Stimulated activated CD8-positive, alpha-beta memory T cell treated with anti-CD3 and anti-CD28 coated beads, Interleukin-7, amount 100 ng/mL, for 48 hours (primary cell): ENCODE results near the gene CXXC5.
A peak's percentile ranks its signal among the peaks of the same experiment; 100 is the strongest.
"Not testable (repeated sequence)": the region's sequence is repeated elsewhere in the genome, so short reads cannot be mapped to it uniquely, and the experiment has no call there.

Experiments
- DNase-seq, 2 donors: peaks; one replicate each; pipeline ENCODE4 v3.0.0-alpha.2; 2020; ENCODE audit warnings: low read depth in 1 of 2; ENCODE audit errors: extremely low read depth in 1 of 2

The CXXC5 gene

DNA sequence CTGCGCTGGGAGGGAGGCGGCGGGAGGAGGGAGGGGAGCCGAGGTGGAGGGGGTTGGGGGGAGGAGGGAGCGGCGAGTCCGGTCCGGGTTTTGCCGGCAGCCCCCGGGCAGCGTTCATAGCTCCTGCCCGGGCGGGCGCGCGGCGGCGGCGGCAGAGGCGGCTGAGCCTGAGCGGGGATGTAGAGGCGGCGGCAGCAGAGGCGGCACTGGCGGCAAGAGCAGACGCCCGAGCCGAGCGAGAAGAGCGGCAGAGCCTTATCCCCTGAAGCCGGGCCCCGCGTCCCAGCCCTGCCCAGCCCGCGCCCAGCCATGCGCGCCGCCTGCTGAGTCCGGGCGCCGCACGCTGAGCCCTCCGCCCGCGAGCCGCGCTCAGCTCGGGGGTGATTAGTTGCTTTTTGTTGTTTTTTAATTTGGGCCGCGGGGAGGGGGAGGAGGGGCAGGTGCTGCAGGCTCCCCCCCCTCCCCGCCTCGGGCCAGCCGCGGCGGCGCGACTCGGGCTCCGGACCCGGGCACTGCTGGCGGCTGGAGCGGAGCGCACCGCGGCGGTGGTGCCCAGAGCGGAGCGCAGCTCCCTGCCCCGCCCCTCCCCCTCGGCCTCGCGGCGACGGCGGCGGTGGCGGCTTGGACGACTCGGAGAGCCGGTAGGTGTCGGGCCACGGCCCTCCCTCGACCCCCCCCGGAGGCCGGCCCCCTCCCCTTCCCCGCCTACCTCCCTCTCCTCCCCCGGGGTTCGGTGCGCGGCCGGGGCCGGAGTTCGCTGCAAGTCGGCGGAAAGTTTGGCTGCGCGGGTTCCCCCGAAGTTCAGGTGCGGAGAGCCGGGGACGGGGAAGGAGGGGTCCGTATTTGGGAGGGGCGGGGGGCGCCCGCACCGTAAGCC lies at the start of gene CXXC5:
Gene CXXC5, plus strand, starts transcription at position 145 of the 877 bp plus-strand sequence. CDS start 32,175 bp downstream, outside the sequence.
- no peak for DNase-seq

DNA sequence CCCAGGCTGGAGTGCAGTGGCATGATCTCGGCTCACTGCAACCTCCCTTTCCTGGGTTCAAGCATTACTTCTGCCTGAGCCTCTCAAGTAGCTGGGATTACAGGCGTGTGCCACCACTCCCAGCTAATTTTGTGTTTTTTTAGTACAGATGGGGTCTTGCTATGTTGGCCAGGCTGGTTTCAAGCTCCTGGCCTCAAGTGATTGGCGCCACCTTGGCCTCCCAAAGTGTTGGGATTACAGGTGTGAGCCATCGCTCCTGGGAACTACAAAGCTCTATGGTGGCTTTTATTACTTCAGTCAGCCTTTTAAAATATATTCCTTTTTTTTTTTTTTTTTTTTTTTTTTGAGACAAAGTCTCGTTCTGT lies 49.6 kb upstream of the CXXC5 start:
- DNase-seq: not testable (repeated sequence)

DNA sequence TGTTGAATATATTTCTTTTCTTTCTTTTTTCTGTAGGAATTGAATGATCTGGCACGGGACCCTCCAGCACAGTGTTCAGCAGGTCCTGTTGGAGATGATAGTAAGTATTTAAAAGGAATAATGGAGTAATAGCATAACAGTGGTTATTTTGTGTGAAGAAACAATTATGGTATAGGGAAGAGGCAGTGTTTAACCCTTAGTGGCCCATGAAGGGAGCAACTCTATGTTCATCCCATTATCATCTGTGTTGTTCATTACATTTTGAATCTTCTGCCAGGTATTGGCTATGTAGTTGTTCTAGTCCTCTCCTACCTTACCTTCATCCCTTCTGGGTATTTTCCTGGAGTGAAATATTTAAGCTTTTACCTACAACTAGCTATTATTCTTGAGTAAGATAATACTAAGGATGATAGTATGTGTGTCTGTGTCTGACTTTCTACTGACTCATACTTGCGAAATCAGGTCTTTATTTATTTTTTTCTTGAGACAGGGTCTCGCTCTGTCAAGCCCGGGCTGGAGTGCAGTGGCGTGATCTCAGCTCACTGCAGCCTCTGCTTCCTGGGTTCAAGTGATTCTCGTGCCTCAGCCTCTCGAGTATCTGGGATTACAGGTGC lies 47.7 kb upstream of the CXXC5 start:
- no peak for DNase-seq

DNA sequence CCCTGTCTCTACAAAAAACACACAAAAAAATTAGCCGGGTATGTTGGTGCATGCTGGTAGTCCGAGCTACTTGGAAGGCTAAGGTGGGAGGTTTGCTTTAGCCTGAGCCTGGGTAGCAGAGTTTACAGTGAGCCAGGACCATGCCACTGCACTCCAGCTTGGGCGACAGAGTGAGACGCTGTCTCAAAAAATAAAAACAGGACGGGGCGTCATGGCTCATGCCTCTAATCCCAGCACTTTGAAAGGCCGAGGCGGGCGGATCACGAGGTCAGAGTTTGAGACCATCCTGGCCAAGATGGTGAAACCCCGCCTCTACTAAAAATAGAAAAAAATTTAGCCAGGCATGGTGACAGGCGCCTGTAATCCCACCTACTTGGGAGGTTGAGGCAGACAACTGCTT lies 46.7 kb upstream of the CXXC5 start:
- DNase-seq: no peak

DNA sequence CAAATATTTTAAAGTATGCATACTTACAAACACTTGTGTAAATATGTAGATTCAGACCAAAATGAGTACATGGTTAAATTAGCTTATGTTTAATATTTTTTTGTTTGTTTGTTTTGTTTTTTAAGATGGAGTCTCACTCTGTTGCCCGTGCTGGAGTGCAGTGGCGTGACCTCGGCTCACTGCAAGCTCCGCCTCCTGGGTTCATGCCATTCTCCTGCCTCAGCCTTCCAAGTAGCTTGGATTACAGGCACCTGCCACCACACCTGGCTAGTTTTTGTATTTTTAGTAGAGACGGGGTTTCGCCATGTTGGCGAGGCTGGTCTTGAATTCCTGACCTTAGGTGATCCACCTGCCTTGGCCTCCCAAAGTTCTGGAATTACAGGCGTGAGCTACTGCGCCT lies 46.2 kb upstream of the CXXC5 start:
- DNase-seq: not testable (repeated sequence)

DNA sequence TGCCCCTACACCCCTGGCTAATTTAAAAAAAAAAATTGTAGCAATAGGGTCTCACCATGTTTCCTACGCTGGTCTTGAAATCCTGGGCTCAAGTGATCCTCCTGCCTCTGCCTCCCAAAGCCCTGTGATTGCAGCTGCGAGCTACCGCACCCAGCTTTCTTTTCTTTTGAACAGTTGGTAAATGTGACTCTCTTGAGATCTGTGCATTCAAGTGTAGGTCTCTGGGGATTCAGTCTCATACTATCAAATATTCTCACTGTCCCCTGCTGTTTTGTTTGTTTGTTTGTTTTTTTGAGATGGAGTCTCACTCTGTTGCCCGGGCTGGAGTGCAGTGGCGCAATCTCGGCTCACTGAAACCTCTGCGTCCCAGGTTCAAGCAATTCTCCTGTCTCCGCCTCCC lies 42.3 kb upstream of the CXXC5 start:
- no peak for DNase-seq

DNA sequence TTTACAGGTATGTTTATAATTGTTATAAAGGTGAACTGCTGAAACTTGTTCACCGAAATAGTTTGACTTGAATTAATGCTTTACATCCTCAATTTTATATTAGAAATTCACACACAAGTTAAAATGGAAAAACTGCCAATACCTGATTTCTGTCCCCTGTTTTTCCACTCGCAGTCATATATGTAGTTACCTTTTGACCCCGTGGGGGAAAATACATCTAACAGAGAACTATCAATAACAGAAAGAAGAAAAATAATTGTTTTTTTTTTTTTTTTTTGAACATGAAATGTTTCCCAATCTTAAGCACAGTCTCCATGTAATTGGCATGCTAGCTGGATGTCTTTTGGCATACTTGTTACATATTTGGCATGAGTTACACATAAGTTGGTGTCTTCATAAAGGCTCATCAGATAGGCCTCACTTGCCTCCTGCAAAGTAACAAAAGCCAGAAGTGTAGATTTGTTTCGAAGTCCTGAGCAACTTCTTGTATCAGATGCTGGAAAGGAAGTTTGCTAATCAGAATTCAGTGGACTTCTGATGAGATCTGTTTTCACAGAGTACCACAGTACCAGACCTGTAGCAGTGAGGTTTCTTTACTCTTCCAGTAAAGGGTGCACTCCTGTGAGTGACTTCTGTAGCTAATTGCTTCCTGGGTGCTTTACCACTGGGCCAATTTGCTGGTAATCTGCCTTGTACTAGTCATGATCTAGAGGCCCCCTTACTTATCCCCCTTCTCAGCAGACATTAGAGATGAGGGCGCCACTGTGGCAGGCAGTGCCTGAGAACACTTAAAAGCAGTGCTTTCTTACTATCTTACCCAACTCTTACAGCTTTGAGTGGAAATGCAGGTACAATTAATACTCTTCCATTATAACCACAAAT lies 36.2 kb upstream of the CXXC5 start:
- DNase-seq: no peak

DNA sequence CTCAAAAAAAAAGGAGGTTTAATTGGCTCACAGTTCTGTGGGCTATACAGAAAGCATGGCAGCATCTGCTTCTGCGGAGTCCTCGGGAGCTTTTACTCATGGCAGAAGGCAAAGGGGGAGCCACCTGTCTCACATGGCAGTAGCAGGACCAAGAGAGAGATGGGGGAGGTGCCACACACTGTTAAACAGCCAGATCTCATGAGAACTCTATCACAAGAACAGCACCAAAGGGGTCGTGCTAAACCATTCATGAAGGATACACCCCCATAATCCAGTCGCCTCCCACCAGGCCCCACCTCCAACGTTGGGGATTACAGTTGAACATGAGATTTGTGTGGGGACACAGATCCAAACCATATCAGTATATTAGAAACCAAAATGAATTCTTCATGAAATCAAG lies 28.3 kb upstream of the CXXC5 start:
- DNase-seq: no peak

DNA sequence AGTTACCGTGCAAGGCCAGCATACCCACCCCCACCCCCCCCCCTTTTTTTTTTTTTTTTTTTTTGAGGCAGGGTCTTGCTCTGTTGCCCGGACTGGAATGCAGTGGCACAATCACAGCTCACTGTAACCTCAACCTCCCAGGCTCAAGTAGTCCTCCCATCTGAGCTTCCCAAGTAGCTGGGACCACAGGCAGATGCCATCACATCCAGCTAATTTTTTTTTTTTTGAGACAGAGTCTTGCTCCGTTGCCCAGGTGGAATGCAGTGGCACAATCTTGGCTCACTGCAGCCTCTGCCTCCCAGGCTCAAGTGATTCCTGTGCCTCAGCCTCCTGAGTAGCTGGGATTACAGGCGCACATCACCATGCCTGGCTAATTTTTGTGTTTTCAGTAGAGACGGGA lies 22.8 kb upstream of the CXXC5 start:
- not testable (repeated sequence) for DNase-seq

DNA sequence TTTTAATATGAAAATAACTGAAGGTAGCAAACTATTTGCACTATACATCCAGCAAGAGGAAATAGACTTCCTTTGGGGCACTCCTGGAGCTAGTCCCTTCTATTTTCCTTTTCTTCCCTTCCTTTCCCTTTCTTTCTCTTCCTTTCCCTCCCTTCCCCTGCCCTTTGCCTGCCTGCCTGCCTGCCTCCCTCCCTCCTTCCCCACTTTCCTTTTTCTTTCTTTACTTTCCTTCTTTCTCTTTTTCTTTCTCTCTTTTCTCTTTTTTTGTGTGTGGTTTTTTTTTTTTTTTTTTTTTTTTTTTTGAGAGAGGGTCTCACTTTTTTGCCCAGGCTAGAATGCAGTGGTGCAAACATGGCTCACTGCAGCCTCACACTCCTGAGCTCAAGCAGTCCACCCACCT lies 17.3 kb upstream of the CXXC5 start:
- DNase-seq: no peak

DNA sequence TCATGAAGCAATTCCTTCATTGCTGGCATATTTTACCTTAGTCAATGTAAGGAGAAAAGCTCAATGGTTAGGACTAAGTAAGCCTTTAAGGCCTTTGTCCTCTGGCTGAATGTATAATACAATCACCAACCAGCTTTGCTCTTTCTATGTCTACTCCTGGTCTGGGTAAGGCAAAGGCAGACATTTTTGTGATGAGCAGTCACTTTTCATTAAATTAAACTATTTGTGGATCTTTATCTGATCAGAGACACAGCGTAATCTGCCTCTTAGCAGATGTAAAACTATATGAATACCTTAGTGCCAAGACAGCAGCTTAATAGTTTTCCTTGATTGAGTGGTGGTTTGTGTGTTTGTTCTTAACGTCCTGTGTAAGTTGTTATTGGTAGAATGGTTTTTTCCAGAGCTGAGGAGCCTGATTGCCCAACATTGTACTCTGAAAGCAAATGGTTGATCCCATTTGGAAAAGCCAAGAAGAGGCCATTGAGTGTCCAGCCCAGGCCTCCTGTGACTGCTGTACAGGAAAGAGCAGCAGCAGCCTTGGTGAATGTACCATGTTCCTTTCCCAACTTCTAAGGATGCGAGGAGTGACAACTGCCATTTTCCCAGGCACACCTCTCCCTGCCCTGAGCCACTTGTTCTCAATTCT lies 16.5 kb upstream of the CXXC5 start:
- DNase-seq: no peak

DNA sequence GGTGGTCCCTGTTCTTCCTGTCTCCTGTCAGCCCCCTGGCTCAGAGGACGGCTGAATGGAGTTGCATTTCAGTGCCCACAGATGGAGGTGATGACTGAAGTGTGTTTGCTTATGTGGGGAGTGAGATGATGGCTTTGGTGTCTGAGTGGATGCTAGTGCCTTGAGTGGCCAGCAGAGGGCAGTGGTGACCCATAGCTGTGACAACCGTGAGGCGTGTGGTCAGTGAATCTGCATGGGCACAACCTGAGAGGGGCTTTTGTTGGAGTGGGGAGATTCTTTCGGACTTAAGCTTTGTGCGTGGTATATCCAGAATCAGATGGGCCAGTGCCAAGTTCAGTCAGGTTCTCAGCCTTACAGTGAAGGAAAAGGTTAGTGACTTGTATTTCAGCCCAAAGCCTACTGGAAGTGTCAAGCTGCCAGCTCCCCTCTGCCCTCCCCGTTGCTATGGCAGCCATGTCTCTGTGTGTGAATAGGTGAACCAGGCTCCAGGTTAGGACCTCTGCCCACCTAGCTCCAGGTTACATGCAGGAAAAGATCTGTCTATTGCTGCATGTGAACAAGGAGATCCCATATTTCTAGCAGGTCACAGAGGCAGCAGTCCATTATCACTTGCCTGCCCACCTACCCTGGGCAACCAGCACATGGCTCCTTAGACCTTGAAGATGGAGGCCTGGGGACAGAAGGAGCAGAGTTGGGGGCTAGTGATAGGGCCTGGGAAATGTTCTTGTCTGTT lies 14.7 kb upstream of the CXXC5 start:
- DNase-seq: peak in 1 of 2 donors; percentile 27

DNA sequence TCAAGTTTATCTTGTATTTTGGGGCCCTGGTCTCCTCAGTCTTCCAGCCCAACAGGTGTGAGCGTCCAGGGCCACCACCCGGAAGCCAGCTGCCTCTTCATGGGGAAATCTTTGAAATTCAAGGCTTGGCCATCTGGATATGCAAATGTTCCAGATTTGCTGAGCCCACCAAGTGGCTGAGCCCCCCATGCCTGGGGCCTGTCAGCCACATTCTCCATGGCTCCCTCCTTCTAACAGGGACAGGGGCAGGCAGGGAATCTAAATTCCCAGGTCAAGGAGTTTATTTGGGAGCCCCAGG lies 14.2 kb upstream of the CXXC5 start:
- no peak for DNase-seq

DNA sequence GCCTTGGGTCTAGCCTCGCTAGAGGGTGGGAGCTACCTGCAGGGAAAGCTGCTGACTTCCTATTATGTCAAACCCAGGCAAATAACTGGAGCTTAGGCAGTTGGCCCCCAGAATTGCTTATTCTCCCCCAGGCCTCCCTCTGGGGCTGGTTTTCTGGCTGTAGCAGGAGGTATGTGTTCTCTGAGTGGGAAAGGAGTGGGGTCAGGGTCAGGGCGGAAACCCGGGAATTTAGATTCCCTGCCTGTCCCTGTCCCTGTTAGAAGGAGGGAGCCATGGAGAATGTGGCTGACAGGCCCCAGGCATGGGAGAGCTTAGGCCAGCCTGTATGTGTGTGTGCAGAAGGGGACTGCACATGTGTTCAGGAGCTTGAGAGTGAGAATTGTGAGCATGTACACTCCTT lies 13.6 kb upstream of the CXXC5 start:
- no peak for DNase-seq

DNA sequence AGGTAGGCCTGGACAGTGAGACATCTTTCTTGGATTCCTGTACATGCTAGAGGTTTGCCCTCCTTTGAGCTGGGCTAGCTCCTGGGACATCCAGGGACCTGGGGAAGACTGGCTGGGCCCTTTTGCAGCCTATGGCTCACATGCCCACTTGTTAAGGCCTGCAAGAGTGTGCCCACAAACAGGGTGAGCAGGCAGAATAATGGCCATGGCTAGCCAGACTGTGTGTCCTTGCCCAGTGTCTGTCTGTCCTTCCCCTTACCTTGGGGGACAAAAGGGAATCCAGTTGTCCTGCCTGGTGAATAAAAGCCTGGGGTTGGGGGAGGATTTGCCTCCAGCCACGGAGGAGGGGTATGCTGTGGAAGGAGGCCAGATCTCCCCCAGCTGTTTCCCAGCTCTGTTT lies 13.0 kb upstream of the CXXC5 start:
- no peak for DNase-seq

DNA sequence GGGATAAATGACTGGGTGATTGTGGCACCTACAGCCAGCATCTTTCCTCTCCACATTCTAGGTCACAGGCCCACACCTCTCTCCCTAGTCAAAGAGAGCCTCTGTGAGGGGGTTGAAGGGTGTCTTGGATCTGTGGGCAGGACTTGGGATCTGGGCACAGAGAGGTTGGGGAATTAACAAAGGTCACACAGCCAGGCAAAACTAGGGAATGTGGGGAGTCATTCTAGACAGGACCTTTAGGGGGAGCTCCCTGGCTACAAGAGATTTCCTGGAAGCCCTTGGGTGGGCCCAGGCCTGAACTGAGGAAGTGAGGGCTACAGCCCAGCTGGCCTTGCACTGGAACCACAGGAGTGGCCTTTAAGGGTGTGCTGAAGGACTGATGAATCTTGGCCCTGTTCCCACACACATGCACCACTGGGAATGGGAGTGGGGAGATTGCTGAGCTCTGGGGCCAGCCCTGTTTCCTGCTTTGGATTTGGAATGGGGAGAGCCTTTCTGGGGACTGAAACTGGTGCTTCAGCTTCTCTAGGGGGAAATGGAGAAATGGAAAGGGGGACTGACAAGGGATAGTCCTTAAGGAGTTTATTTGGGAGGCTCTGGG lies 12.4 kb upstream of the CXXC5 start:
- DNase-seq: no peak

DNA sequence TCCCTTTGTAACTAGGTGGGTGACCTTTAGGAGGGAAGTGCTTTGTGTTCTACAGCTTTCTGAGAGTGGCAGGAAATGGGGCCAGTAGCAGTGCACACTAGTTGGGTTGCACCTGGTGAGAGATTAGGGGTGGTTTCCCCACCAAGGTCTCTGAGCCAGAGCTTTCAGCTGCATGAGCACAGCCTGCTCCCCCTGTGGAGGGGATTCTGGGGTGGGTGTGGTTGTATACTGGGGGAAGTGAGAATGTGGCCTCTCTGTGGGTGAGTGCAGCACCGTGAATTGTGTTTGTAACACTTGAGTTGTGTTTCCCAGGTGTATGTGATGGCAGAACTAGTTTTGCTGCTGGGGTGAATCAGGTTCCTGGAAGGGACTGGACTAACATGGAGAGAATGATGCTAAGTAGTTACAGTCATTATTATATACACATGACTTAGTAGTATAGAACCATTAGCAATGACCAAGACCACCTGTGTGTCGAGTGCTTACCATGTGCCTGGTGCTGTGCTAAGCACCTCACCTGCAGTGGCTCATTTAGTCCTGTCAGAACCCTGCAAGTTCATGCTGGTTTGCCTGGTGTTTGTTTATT lies 11.8 kb upstream of the CXXC5 start:
- DNase-seq: peak; percentile 45 to 70

DNA sequence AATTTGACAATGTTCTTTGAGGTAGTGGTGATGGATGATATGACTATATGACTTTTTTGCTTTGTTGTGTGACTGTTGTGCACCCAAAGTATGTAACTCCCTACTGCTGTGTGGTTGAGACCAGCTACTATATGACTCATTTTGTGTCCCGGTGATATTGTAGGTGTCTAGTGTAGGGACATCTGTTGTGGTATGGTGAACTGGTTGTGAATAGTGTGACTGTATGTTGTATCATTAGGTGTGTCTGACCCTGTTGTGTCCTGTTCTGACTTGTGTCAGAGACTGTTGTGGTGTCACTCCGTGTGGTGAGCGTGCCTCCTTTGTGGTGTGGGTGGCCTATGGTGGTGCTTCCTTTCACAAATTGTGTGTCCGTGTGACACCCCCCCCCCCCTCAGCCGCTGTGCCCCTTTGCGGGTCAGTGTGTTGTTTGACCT lies 11.2 kb upstream of the CXXC5 start:
- DNase-seq: no peak

DNA sequence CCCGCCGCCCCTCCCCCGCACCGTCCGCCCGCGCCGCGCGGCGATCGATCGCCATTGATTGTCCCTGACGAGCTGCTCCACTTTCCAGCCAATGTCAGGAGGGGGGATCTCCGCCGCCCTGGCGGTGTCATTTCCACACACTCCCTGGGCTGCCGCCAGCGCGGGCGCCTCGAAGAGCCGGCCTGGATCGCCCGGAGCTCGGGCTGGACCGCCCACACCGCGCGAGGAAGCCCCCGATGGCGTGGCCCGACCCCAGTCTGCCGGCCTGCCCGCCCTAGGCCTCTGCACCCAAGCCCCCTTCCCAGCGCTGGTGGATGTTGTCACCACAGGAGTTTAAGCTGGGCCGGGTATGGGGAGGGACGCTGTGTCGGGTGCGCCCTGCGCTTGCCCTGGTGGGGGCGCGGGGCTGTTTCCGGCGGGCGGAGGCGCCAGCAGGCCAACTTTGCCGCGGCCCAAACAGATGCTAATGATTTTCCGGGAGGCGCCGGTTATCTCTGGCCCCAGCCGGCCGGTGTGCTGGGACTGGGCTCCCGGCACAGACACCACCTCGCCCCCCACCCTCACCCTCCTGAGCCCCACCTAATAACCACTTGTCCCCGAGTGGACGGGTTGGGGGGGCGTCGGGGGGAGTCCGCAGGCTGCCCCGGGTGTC lies 10.6 kb upstream of the CXXC5 start:
- DNase-seq: no peak
